Ishikawa (cell line): ENCODE data around the gene MAST4.

Experiments
- RAD21 ChIP-seq: IDR thresholded peaks from 2 replicates; pipeline ENCODE4 v1.6.1; 2012; ENCODE audit warnings: low read depth
- TAF1 ChIP-seq: IDR thresholded peaks from 2 replicates; pipeline ENCODE4 v1.6.1; 2012; ENCODE audit warnings: low read depth, mild to moderate bottlenecking
- TCF12 ChIP-seq: IDR thresholded peaks from 2 replicates; pipeline ENCODE4 v1.6.1; 2012; ENCODE audit warnings: low read depth
- TEAD4 ChIP-seq: IDR thresholded peaks from 2 replicates; pipeline ENCODE4 v1.6.1; 2012
- ZBTB7A ChIP-seq: IDR thresholded peaks from 2 replicates; pipeline ENCODE4 v1.6.1; 2012; ENCODE audit warnings: low read depth
- TF ChIP-seq, protein P1 (sequence below): IDR thresholded peaks from 2 replicates; pipeline ENCODE4 v1.6.1; 2012; ENCODE audit warnings: low read depth, mild to moderate bottlenecking
- TF ChIP-seq, protein P2 (sequence below): IDR thresholded peaks from 2 replicates; pipeline ENCODE4 v1.6.1; 2012

DNA sequence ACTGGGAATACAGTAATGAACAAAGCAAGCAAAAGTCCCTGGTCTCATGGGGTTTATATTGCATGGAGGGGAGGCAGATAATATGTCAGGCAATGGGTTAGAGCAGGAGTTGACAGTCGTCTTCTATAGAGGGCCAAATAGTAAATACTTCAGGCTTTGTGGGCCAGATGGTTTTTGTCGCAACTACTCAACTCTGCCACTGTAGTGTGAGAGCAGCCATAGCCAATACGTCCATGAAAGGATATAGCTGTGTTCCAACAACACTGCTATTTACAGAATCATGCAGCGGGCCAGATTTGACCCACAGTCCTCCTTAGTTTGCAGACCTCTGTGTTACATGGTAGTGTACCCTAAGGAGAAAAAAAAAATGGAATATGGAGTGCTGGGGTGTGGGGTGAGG is 25.5 kb downstream of the MAST4 start:
- TF ChIP-seq ZBTB7A (no peak), RAD21 (no peak), TAF1 (no peak), TCF12 (no peak), TEAD4 (no peak)
- TF ChIP-seq, protein P1, sequence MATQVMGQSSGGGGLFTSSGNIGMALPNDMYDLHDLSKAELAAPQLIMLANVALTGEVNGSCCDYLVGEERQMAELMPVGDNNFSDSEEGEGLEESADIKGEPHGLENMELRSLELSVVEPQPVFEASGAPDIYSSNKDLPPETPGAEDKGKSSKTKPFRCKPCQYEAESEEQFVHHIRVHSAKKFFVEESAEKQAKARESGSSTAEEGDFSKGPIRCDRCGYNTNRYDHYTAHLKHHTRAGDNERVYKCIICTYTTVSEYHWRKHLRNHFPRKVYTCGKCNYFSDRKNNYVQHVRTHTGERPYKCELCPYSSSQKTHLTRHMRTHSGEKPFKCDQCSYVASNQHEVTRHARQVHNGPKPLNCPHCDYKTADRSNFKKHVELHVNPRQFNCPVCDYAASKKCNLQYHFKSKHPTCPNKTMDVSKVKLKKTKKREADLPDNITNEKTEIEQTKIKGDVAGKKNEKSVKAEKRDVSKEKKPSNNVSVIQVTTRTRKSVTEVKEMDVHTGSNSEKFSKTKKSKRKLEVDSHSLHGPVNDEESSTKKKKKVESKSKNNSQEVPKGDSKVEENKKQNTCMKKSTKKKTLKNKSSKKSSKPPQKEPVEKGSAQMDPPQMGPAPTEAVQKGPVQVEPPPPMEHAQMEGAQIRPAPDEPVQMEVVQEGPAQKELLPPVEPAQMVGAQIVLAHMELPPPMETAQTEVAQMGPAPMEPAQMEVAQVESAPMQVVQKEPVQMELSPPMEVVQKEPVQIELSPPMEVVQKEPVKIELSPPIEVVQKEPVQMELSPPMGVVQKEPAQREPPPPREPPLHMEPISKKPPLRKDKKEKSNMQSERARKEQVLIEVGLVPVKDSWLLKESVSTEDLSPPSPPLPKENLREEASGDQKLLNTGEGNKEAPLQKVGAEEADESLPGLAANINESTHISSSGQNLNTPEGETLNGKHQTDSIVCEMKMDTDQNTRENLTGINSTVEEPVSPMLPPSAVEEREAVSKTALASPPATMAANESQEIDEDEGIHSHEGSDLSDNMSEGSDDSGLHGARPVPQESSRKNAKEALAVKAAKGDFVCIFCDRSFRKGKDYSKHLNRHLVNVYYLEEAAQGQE = no peak
- TF ChIP-seq, protein P2, sequence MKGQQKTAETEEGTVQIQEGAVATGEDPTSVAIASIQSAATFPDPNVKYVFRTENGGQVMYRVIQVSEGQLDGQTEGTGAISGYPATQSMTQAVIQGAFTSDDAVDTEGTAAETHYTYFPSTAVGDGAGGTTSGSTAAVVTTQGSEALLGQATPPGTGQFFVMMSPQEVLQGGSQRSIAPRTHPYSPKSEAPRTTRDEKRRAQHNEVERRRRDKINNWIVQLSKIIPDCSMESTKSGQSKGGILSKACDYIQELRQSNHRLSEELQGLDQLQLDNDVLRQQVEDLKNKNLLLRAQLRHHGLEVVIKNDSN = no peak
